ENCODE data around the gene CHRND. TPM values are rescaled to one million over a fixed set of nuclear protein-coding genes. Genes with fewer than 3 reads are reported as not detected.
"Not testable (repeated sequence)": the region's sequence is repeated elsewhere in the genome, so short reads cannot be mapped to it uniquely, and the experiment has no call there.

Gene CHRND
- total RNA-seq, 4 donors from 2014 or later = not detected

DNA sequence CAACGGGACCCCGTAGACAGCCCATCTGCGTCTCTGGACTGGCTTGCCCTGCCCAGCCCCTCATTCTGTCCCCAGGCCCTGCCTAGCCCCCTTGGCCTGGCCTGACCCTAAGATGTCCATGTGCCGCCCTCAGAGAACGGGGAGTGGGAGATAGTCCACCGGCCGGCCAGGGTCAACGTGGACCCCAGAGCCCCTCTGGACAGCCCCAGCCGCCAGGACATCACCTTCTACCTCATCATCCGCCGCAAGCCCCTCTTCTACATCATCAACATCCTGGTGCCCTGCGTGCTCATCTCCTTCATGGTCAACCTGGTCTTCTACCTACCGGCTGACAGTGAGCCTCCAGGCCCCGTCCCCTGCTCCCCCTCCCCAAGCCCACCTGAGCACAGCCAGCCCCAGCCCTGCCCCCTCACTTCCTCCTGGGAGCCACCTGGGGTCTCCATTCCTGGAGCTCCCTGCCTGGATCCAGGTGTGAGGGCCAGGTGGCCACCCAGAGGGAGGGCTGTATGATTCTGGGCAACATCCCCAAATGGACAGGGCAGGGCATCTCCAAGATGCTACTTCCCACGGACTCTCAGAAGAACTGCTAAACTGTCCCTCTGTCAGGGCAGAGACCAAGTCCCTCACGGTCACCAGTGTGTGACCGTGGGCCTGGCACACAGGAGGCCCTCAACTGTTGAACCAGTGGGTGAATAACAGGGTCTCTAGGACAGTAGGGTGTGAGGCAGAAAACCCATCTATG is 4.0 kb downstream of the CHRND start:
- peaks cover 0 to 54% of the 10 kb centered on the region in 2 donors for H3K27me3 ChIP-seq
- peaks cover 0 to 8% (median 0%) of the 10 kb centered on the region in 4 donors for H3K4me1 ChIP-seq
- DNase-seq (ENCODE audit: low spot score in 2 of 2) = no peak
- no peaks in the 10 kb centered on the region for H3K9me3 ChIP-seq
- H3K27ac ChIP-seq = no peak overlapping the region
- 83 to 87% methylated on average over 17 of the region's 17 CpGs for WGBS, 2 donors
- H3K36me3 ChIP-seq = no peaks in the 10 kb centered on the region
- TF ChIP-seq, protein P1, sequence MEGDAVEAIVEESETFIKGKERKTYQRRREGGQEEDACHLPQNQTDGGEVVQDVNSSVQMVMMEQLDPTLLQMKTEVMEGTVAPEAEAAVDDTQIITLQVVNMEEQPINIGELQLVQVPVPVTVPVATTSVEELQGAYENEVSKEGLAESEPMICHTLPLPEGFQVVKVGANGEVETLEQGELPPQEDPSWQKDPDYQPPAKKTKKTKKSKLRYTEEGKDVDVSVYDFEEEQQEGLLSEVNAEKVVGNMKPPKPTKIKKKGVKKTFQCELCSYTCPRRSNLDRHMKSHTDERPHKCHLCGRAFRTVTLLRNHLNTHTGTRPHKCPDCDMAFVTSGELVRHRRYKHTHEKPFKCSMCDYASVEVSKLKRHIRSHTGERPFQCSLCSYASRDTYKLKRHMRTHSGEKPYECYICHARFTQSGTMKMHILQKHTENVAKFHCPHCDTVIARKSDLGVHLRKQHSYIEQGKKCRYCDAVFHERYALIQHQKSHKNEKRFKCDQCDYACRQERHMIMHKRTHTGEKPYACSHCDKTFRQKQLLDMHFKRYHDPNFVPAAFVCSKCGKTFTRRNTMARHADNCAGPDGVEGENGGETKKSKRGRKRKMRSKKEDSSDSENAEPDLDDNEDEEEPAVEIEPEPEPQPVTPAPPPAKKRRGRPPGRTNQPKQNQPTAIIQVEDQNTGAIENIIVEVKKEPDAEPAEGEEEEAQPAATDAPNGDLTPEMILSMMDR (IDR thresholded peaks at IDR 0.05) = no peak
- TF ChIP-seq EP300 (IDR thresholded peaks at IDR 0.05) (no peak), POLR2A (IDR thresholded peaks at IDR 0.05) (no peak)
- H3K4me3 ChIP-seq = no peak overlapping the region

DNA sequence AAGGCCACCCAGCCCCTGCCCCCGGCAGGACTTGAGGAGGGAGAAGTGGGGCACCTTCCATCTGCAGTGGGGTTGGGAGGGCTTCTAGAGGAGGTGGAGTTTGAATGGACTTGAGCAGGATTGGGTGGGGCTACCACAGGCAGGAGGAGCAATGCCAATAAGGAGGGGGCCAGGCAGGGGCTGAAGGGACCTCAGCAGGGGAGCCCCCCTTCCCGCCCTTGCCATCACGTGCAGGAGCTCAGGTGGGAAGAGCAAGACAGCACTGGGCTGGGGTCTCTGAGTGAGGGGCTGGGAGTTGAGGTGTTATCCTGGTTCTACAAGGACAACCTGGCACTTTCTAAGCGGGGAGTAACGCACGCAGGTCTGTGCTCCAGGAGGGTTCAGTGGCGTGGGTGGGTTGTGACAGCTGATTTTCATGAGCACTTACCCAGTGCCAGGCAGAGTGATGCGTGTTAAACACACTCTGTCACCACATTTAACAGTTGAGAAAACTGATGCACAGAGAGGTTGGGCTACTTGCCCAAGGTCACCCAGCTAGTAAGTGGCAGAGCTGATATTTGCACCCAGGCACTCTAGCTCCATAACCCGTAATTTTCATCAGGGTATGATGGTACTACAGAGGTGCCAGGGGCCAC is 4.8 kb downstream of the CHRND start:
- peaks cover 0 to 54% of the 10 kb centered on the region in 2 donors for H3K27me3 ChIP-seq
- H3K27ac ChIP-seq = no peak overlapping the region
- no peak overlapping the region for H3K4me3 ChIP-seq
- peaks cover 0 to under 1% (median 0%) of the 10 kb centered on the region in 4 donors for H3K9me3 ChIP-seq
- 70 to 72% methylated on average over 9 of the region's 9 CpGs for WGBS, 2 donors
- peaks cover 0 to 1% (median 0%) of the 10 kb centered on the region in 4 donors for H3K4me1 ChIP-seq
- TF ChIP-seq POLR2A (IDR thresholded peaks at IDR 0.05) (no peak), EP300 (IDR thresholded peaks at IDR 0.05) (no peak)
- TF ChIP-seq, protein P1 (IDR thresholded peaks at IDR 0.05) = no peak
- no peaks in the 10 kb centered on the region for H3K36me3 ChIP-seq
- no peak for DNase-seq (ENCODE audit: low spot score in 2 of 2)

GRCh38 chr2:232532419-232532818 is 6.5 kb downstream of the CHRND start:
- Histone ChIP-seq H3K27me3 (peaks cover 0 to 58% of the 10 kb centered on the region in 2 donors), H3K27ac (no peak overlapping the region), H3K4me3 (no peak overlapping the region), H3K4me1 (no peaks in the 10 kb centered on the region), H3K36me3 (no peaks in the 10 kb centered on the region), H3K9me3 (peaks cover 0 to 7% (median 0%) of the 10 kb centered on the region in 4 donors)
- TF ChIP-seq, protein P1 (IDR thresholded peaks at IDR 0.05) = no peak
- no peak for TF ChIP-seq POLR2A (IDR thresholded peaks at IDR 0.05)
- TF ChIP-seq EP300 (IDR thresholded peaks at IDR 0.05) = no peak
- no peak for DNase-seq (ENCODE audit: low spot score in 2 of 2)
- WGBS, 2 donors = 64 to 76% methylated on average over 9 of the region's 9 CpGs

GRCh38 chr2:232532821-232533220 is 6.9 kb downstream of the CHRND start:
- not testable (repeated sequence) for H3K4me3 ChIP-seq; H3K4me1 ChIP-seq; H3K9me3 ChIP-seq; DNase-seq (ENCODE audit: low spot score in 2 of 2); H3K27ac ChIP-seq; H3K36me3 ChIP-seq
- WGBS, 2 donors = 86 to 89% methylated on average over 7 of the region's 7 CpGs
- peaks cover 0 to 62% of the 10 kb centered on the region in 2 donors for H3K27me3 ChIP-seq

GRCh38 chr2:232533944-232534710 is 8.2 kb downstream of the CHRND start:
- Histone ChIP-seq H3K4me1 (no peaks in the 10 kb centered on the region), H3K9me3 (peaks cover 0 to 7% (median 0%) of the 10 kb centered on the region in 4 donors), H3K36me3 (no peaks in the 10 kb centered on the region), H3K4me3 (no peak overlapping the region), H3K27me3 (peaks cover 0 to 68% of the 10 kb centered on the region in 2 donors), H3K27ac (no peak overlapping the region)
- TF ChIP-seq EP300 (IDR thresholded peaks at IDR 0.05) (no peak), POLR2A (IDR thresholded peaks at IDR 0.05) (no peak)
- TF ChIP-seq, protein P1 (IDR thresholded peaks at IDR 0.05) = no peak
- 53 to 61% methylated on average over 8 to 12 of the region's 13 CpGs for WGBS, 2 donors
- no peak for DNase-seq (ENCODE audit: low spot score in 2 of 2)
